GM12878 (cell line): ENCODE results near the gene TMEM150B.

ENCODE experiments used
- PBX3 ChIP-seq: IDR thresholded peaks from 2 replicates; pipeline ENCODE4 v1.6.1; 2011; ENCODE audit warnings: mild to moderate bottlenecking, low read depth, low read length, moderate library complexity; ENCODE audit not compliant: insufficient replicate concordance
- RFX5 ChIP-seq: IDR thresholded peaks from 2 replicates; pipeline ENCODE4 v1.6.1; 2011; ENCODE audit warnings: low read depth, low read length, improper control_type of control experiment
- TCF7 ChIP-seq: IDR thresholded peaks from 2 replicates; pipeline ENCODE4 v1.6.1; 2014; ENCODE audit warnings: antibody characterized with exemption, borderline replicate concordance

- TF ChIP-seq TCF7 (no peak), PBX3 (no peak), RFX5 (no peak)
Observed at GRCh38 chr19:55362990-55363716, 38.0 kb upstream of the TMEM150B start, which contains the start of gene GARIN5B.
